ENCODE measurements around the gene PPP6R2. TPM values are rescaled to one million over a fixed set of nuclear protein-coding genes. Genes with fewer than 3 reads are reported as not detected.
"Not testable (repeated sequence)": the region's sequence is repeated elsewhere in the genome, so short reads cannot be mapped to it uniquely, and the experiment has no call there.

Gene PPP6R2
- total and polyA plus RNA-seq, 8 donors: 36.9 to 60.1 (median 42.2) TPM

GRCh38 chr22:50425179-50425916 is 82.2 kb downstream of the PPP6R2 start:
- ATAC-seq (no peak), DNase-seq (no peak)
- Histone ChIP-seq H3K4me3 (no peak overlapping the region), H3K27ac (no peak overlapping the region), H3K9me3 (no peaks in the 10 kb centered on the region), H3K4me1 (no peaks in the 10 kb centered on the region), H3K27me3 (no peaks in the 10 kb centered on the region), H3K36me3 (peaks cover 0 to 99% of the 10 kb centered on the region in 2 donors)
- intact Hi-C loops (cut with DNase I): no loop called here
- no peak for TF ChIP-seq CTCF (IDR thresholded peaks at IDR 0.05)

GRCh38 chr22:50432131-50432876 is 89.2 kb downstream of the PPP6R2 start:
- no peak for TF ChIP-seq CTCF (IDR thresholded peaks at IDR 0.05)
- Histone ChIP-seq H3K27ac (no peak overlapping the region), H3K4me1 (no peaks in the 10 kb centered on the region), H3K9me3 (no peaks in the 10 kb centered on the region), H3K27me3 (no peaks in the 10 kb centered on the region), H3K4me3 (no peak overlapping the region), H3K36me3 (peaks cover 0 to 84% of the 10 kb centered on the region in 2 donors)
- intact Hi-C loops (cut with DNase I): no loop called here
- DNase-seq: peak in 1 of 4 donors; percentile 71
- ATAC-seq: no peak

- peaks cover 0 to 84% of the 10 kb centered on the region in 2 donors for H3K36me3 ChIP-seq
- H3K4me1 ChIP-seq; H3K4me3 ChIP-seq; H3K27ac ChIP-seq; ATAC-seq; intact Hi-C loops (cut with DNase I); H3K27me3 ChIP-seq; H3K9me3 ChIP-seq: not testable (repeated sequence)
- peak in 1 of 4 donors; percentile 45 for DNase-seq
These were observed 89.9 kb downstream of the PPP6R2 start for GRCh38 chr22:50432877-50433510.

GRCh38 chr22:50434849-50435248 is 91.7 kb downstream of the PPP6R2 start:
- no peaks in the 10 kb centered on the region for H3K4me1 ChIP-seq
- no peaks in the 10 kb centered on the region for H3K27me3 ChIP-seq
- peaks cover 0 to 85% of the 10 kb centered on the region in 2 donors for H3K36me3 ChIP-seq
- H3K4me3 ChIP-seq: no peak overlapping the region
- intact Hi-C loops (cut with DNase I): no loop called here
- no peak overlapping the region for H3K27ac ChIP-seq
- TF ChIP-seq CTCF (IDR thresholded peaks at IDR 0.05): no peak
- no peaks in the 10 kb centered on the region for H3K9me3 ChIP-seq
- DNase-seq (peak in 1 of 4 donors; percentile 78), ATAC-seq (no peak)

- TF ChIP-seq CTCF (IDR thresholded peaks at IDR 0.05): no peak
- Histone ChIP-seq H3K9me3 (no peaks in the 10 kb centered on the region), H3K4me3 (no peak overlapping the region), H3K36me3 (peaks cover 0 to 85% of the 10 kb centered on the region in 2 donors), H3K4me1 (no peaks in the 10 kb centered on the region), H3K27me3 (no peaks in the 10 kb centered on the region), H3K27ac (no peak overlapping the region)
- ATAC-seq (no peak), DNase-seq (peak in 1 of 4 donors; percentile 51)
- intact Hi-C loops (cut with DNase I): no loop called here
These were observed 92.3 kb downstream of the PPP6R2 start for GRCh38 chr22:50435291-50436014.

Measured in left lung (tissue), 10 donors.